NB4 (cell line): Measurements from ENCODE around the gene SPP2.

Source experiments
- MYC ChIP-seq: IDR thresholded peaks from 2 replicates; pipeline ENCODE4 v1.6.1; 2011; ENCODE audit warnings: low read depth, low read length
- POLR2A ChIP-seq: IDR thresholded peaks from 2 replicates; pipeline ENCODE4 v1.6.1; 2011; ENCODE audit warnings: mild to moderate bottlenecking; ENCODE audit not compliant: insufficient read length; ENCODE audit errors: extremely low read depth
- TF ChIP-seq, protein P1 (sequence below): IDR thresholded peaks from one replicate; pipeline ENCODE4 v1.5.1; 2012; ENCODE audit warnings: low read depth, low read length
- TF ChIP-seq, protein P2 (sequence below): IDR thresholded peaks from 2 replicates; pipeline ENCODE4 v1.6.1; 2011; ENCODE audit warnings: low read depth, low read length

DNA sequence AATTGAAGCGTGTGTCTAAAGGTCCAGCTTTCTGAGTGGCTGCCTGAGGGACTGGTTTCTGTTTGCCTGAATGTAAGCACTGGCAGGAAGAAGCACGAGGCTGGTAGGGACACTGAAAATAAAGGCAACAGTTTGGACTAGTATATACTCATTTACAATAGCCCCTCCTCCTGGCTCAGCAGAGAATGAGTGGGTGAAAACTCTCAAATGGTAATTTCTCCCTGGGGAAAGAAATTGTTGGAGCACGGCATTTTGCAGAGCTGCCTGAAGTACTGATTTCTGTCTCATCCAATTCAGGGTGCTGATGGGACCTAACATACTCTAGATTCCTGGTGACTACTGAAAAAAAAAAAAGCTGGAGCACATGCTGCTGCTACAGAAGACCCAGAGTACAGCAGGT is 17.3 kb upstream of the SPP2 start:
- TF ChIP-seq, protein P1, sequence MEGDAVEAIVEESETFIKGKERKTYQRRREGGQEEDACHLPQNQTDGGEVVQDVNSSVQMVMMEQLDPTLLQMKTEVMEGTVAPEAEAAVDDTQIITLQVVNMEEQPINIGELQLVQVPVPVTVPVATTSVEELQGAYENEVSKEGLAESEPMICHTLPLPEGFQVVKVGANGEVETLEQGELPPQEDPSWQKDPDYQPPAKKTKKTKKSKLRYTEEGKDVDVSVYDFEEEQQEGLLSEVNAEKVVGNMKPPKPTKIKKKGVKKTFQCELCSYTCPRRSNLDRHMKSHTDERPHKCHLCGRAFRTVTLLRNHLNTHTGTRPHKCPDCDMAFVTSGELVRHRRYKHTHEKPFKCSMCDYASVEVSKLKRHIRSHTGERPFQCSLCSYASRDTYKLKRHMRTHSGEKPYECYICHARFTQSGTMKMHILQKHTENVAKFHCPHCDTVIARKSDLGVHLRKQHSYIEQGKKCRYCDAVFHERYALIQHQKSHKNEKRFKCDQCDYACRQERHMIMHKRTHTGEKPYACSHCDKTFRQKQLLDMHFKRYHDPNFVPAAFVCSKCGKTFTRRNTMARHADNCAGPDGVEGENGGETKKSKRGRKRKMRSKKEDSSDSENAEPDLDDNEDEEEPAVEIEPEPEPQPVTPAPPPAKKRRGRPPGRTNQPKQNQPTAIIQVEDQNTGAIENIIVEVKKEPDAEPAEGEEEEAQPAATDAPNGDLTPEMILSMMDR = no peak
- TF ChIP-seq, protein P2, sequence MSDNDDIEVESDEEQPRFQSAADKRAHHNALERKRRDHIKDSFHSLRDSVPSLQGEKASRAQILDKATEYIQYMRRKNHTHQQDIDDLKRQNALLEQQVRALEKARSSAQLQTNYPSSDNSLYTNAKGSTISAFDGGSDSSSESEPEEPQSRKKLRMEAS = no peak
- TF ChIP-seq POLR2A (no peak), MYC (no peak)
